Measurements from ENCODE around the gene TNFSF18. TPM values are rescaled to one million over a fixed set of nuclear protein-coding genes. Genes with fewer than 3 reads are reported as not detected.

TNFSF18 gene
- total RNA-seq, 1 experiment from 2014 or later: 1.6 TPM

- Histone ChIP-seq H3K9ac (ENCODE audit: low read length) (no peak overlapping the region), H3K4me1 (ENCODE audit: control insufficient read depth in 1 of 2, insufficient read depth in 2 of 2, low read length in 2 of 2) (peaks cover 0 to 6% of the 10 kb centered on the region in 2 experiments; a peak in 1 of 4 replicates), H2AFZ (ENCODE audit: low read depth, low read length, poor library complexity, severe bottlenecking) (peak overlapping the region; percentile 44), H3K27ac (ENCODE audit: low read depth, low read length) (no peak overlapping the region), H3K4me2 (ENCODE audit: low read length) (no peak overlapping the region), H4K20me1 (ENCODE audit: insufficient read depth) (no peaks in the 10 kb centered on the region), H3K79me2 (ENCODE audit: insufficient read depth, low read length) (no peaks in the 10 kb centered on the region), H3K27me3 (ENCODE audit: insufficient read depth, low read length) (no peaks in the 10 kb centered on the region), H3K9me3 (ENCODE audit: control insufficient read depth in 1 of 2, insufficient read depth in 1 of 2, low read depth in 1 of 2, low read length in 2 of 2) (no peaks in the 10 kb centered on the region), H3K36me3 (ENCODE audit: control insufficient read depth in 1 of 2, insufficient read depth in 2 of 2, low read length in 2 of 2) (no peaks in the 10 kb centered on the region), H3K4me3 (replicated peaks in 1 of 2; ENCODE audit: low read depth in 1 of 2, low read length in 2 of 2) (no peak overlapping the region), H3K9me2 (ENCODE audit: insufficient read depth) (no peaks in the 10 kb centered on the region)
- DNase-seq (ENCODE audit: low read depth, low spot score) (no peak), ATAC-seq (no peak)
- intact Hi-C loops (cut with micrococcal nuclease): no loop called here
- TF ChIP-seq POLR2AphosphoS5 (IDR thresholded peaks at IDR 0.05; ENCODE audit: low read depth, low read length) (no peak), TCF7L2 (IDR thresholded peaks at IDR 0.05; ENCODE audit: borderline replicate concordance, extremely low read depth, insufficient read depth, insufficient read length) (no peak)
- RAD21 ChIA-PET (ENCODE audit: low non-redundant PET in 1 of 2, low total read pairs in 2 of 2, uncharacterized antibody in 2 of 2, unreplicated experiment in 2 of 2): no interaction called here
- BruUV-seq (replicated peaks): no TSS peak
- POLR2A ChIA-PET: no interaction called here
- CTCF ChIA-PET: no interaction called here
These were observed 47.4 kb upstream of the TNFSF18 start for GRCh38 chr1:173098117-173098516.

- no TSS peak for BruUV-seq (replicated peaks)
- DNase-seq (ENCODE audit: low read depth, low spot score) (no peak), ATAC-seq (no peak)
- no peaks in the 10 kb centered on the region for H3K27me3 ChIP-seq (ENCODE audit: insufficient read depth, low read length)
- no peaks in the 10 kb centered on the region for H4K20me1 ChIP-seq (ENCODE audit: insufficient read depth)
- no peaks in the 10 kb centered on the region for H3K9me2 ChIP-seq (ENCODE audit: insufficient read depth)
- no peak overlapping the region for H3K4me2 ChIP-seq (ENCODE audit: low read length)
- H3K79me2 ChIP-seq (ENCODE audit: insufficient read depth, low read length): no peaks in the 10 kb centered on the region
- intact Hi-C loops (cut with micrococcal nuclease): no loop called here
- H3K27ac ChIP-seq (ENCODE audit: low read depth, low read length): no peak overlapping the region
- ChIA-PET CTCF (no interaction called here), POLR2A (no interaction called here), RAD21 (ENCODE audit: low non-redundant PET in 1 of 2, low total read pairs in 2 of 2, uncharacterized antibody in 2 of 2, unreplicated experiment in 2 of 2) (no interaction called here)
- H3K9ac ChIP-seq (ENCODE audit: low read length): no peak overlapping the region
- peaks cover 0 to 6% of the 10 kb centered on the region in 2 experiments; a peak in 1 of 4 replicates for H3K4me1 ChIP-seq (ENCODE audit: control insufficient read depth in 1 of 2, insufficient read depth in 2 of 2, low read length in 2 of 2)
- no peak overlapping the region for H2AFZ ChIP-seq (ENCODE audit: low read depth, low read length, poor library complexity, severe bottlenecking)
- no peak overlapping the region for H3K4me3 ChIP-seq (replicated peaks in 1 of 2; ENCODE audit: low read depth in 1 of 2, low read length in 2 of 2)
- no peaks in the 10 kb centered on the region for H3K36me3 ChIP-seq (ENCODE audit: control insufficient read depth in 1 of 2, insufficient read depth in 2 of 2, low read length in 2 of 2)
- H3K9me3 ChIP-seq (ENCODE audit: control insufficient read depth in 1 of 2, insufficient read depth in 1 of 2, low read depth in 1 of 2, low read length in 2 of 2): no peaks in the 10 kb centered on the region
- TF ChIP-seq ZFX (IDR thresholded peaks at IDR 0.05) (no peak), EGR1 (IDR thresholded peaks at IDR 0.05; ENCODE audit: low read depth) (no peak), CTCF (IDR thresholded peaks at IDR 0.05 in 2 of 3, conservative IDR thresholded peaks at IDR 0.05 in 1 of 3; ENCODE audit: borderline replicate concordance in 1 of 3, insufficient read depth in 1 of 3, low read depth in 2 of 3, low read length in 2 of 3) (no peak), SRF (IDR thresholded peaks at IDR 0.05; ENCODE audit: low read depth) (no peak), REST (IDR thresholded peaks at IDR 0.05; ENCODE audit: low read depth) (no peak), TCF7L2 (IDR thresholded peaks at IDR 0.05; ENCODE audit: borderline replicate concordance, extremely low read depth, insufficient read depth, insufficient read length) (no peak), ELF1 (IDR thresholded peaks at IDR 0.05; ENCODE audit: borderline replicate concordance, low read depth) (no peak), RAD21 (IDR thresholded peaks at IDR 0.05; ENCODE audit: low read depth) (no peak), MAX (IDR thresholded peaks at IDR 0.05) (no peak), FOSL1 (IDR thresholded peaks at IDR 0.05; ENCODE audit: low read depth) (no peak), ZNF274 (IDR thresholded peaks at IDR 0.05; ENCODE audit: low read depth, low read length) (no peak)
- TF ChIP-seq, protein P1, sequence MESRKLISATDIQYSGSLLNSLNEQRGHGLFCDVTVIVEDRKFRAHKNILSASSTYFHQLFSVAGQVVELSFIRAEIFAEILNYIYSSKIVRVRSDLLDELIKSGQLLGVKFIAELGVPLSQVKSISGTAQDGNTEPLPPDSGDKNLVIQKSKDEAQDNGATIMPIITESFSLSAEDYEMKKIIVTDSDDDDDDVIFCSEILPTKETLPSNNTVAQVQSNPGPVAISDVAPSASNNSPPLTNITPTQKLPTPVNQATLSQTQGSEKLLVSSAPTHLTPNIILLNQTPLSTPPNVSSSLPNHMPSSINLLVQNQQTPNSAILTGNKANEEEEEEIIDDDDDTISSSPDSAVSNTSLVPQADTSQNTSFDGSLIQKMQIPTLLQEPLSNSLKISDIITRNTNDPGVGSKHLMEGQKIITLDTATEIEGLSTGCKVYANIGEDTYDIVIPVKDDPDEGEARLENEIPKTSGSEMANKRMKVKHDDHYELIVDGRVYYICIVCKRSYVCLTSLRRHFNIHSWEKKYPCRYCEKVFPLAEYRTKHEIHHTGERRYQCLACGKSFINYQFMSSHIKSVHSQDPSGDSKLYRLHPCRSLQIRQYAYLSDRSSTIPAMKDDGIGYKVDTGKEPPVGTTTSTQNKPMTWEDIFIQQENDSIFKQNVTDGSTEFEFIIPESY (IDR thresholded peaks at IDR 0.05; ENCODE audit: extremely low read depth, insufficient replicate concordance, low read length): no peak
These were observed 46.3 kb upstream of the TNFSF18 start for GRCh38 chr1:173097001-173097400.

Measured in HCT116 (cell line).